H1 (cell line): ENCODE results near the gene ZBTB25. TPM values are rescaled to one million over a fixed set of nuclear protein-coding genes. Genes with fewer than 3 reads are reported as not detected.

Experiments
- CTCF ChIA-PET: fragments of 300-600 bp; sonication (Branson Sonifier 250); formaldehyde crosslinking; loops from one replicate; lab custom pipeline; 2021; ENCODE audit not compliant: partially characterized antibody; lab: Charles Lee
- POLR2A ChIA-PET: fragments of 300-600 bp; sonication (Branson Sonifier 250); formaldehyde crosslinking; loops from one replicate; lab custom pipeline; 2021; ENCODE audit warnings: inconsistent platforms; ENCODE audit not compliant: partially characterized antibody; lab: Charles Lee
- DNase-seq, 2 experiments: peaks; one replicate each; pipeline versions ENCODE4 v3.0.0 to v3.0.0-alpha.2; 2010 to 2022; ENCODE audit warnings: low spot score in 2 of 2, low read depth in 1 of 2, mixed read lengths in 1 of 2
- FAIRE-seq: peaks from 2 replicates; lab custom pipeline; 2011; peaks lifted over from hg19 to GRCh38; lab: Jason Lieb, UNC
- H2AFZ ChIP-seq: 2 replicates; pipeline ENCODE4 v1.8.1; 2012; ENCODE audit warnings: low read length, inconsistent platforms
- H2AK5ac ChIP-seq: 2 replicates; pipeline ENCODE4 v1.6.1; 2013; ENCODE audit warnings: low read depth, low read length
- H2BK120ac ChIP-seq: replicated peaks from 2 replicates; pipeline ENCODE3; 2013; ENCODE audit warnings: low read depth, low read length, inconsistent platforms
- H2BK12ac ChIP-seq: 2 replicates; pipeline ENCODE4 v1.6.1; 2013; ENCODE audit warnings: low read depth, low read length
- H2BK15ac ChIP-seq: 2 replicates; pipeline ENCODE4 v1.6.1; 2013; ENCODE audit warnings: low read length
- H2BK20ac ChIP-seq: 2 replicates; pipeline ENCODE4 v1.6.1; 2013; ENCODE audit warnings: low read length
- H2BK5ac ChIP-seq: 2 replicates; pipeline ENCODE4 v1.6.1; 2013; ENCODE audit warnings: low read depth, low read length
- H3K14ac ChIP-seq: 2 replicates; pipeline ENCODE4 v1.6.1; 2013; ENCODE audit warnings: inconsistent platforms; ENCODE audit not compliant: insufficient read length
- H3K18ac ChIP-seq: 2 replicates; pipeline ENCODE4 v1.6.1; 2013; ENCODE audit warnings: low read length; ENCODE audit errors: extremely low read depth
- H3K23ac ChIP-seq: 2 replicates; pipeline ENCODE4 v1.6.1; 2013; ENCODE audit warnings: inconsistent platforms; ENCODE audit not compliant: insufficient read length
- H3K23me2 ChIP-seq: 2 replicates; pipeline ENCODE4 v1.6.1; 2013; ENCODE audit warnings: low read depth, low read length
- H3K27ac ChIP-seq: 2 replicates; pipeline ENCODE4 v1.6.1; 2011; ENCODE audit warnings: low read depth, low read length, inconsistent platforms
- H3K27me3 ChIP-seq, 4 experiments: replicated peaks in 1 of 4; 1 replicate in 1 of 4; 2 replicates in 3 of 4; pipeline versions ENCODE4 v1.6.1 to v1.8.1; 2011 to 2013; ENCODE audit warnings: low read length in 3 of 4, mild to moderate bottlenecking in 3 of 4, inconsistent platforms in 2 of 4, mixed read lengths in 2 of 4, moderate library complexity in 1 of 4; ENCODE audit not compliant: control insufficient read depth in 3 of 4, insufficient read depth in 3 of 4; ENCODE audit errors: extremely low read depth in 1 of 4
- H3K36me3 ChIP-seq, 4 experiments: 2 replicates each; pipeline versions ENCODE4 v1.6.1 to v1.8.1; 2011 to 2013; ENCODE audit warnings: mild to moderate bottlenecking in 4 of 4, low read length in 3 of 4, moderate library complexity in 2 of 4, control low read depth in 1 of 4, inconsistent platforms in 1 of 4; ENCODE audit not compliant: insufficient read depth in 4 of 4, control insufficient read depth in 2 of 4
- H3K4ac ChIP-seq: replicated peaks from 2 replicates; pipeline ENCODE3; 2013; ENCODE audit warnings: low read length, low read depth, mixed read lengths, inconsistent platforms; ENCODE audit not compliant: insufficient read length
- H3K4me1 ChIP-seq, 4 experiments: replicated peaks in 1 of 4; 1 replicate in 1 of 4; 2 replicates in 3 of 4; pipeline versions ENCODE4 v1.6.1 to v1.8.1; 2011 to 2013; ENCODE audit warnings: low read length in 3 of 4, inconsistent platforms in 2 of 4, mixed read lengths in 1 of 4; ENCODE audit not compliant: insufficient read depth in 4 of 4, control insufficient read depth in 3 of 4
- H3K4me2 ChIP-seq, 2 experiments: 2 replicates each; pipeline versions ENCODE4 v1.6.1 to v1.8.1; 2011 to 2013; ENCODE audit warnings: low read depth in 2 of 2, low read length in 2 of 2, control low read depth in 1 of 2, inconsistent platforms in 1 of 2, mild to moderate bottlenecking in 1 of 2; ENCODE audit not compliant: insufficient read depth in 1 of 2
- H3K4me3 ChIP-seq, 4 experiments: fragments of 200-600, 300-600 bp in 1 of 4; sonication (generic), shearing (Covaris generic), sonication (Bioruptor Twin) in 1 of 4; 2 replicates each; pipeline versions ENCODE4 v1.5.1 to v1.8.1; 2011 to 2016; ENCODE audit warnings: low read length in 4 of 4, low read depth in 3 of 4, control low read depth in 2 of 4, inconsistent platforms in 2 of 4, mild to moderate bottlenecking in 2 of 4, mixed read lengths in 1 of 4, moderate library complexity in 1 of 4; ENCODE audit not compliant: insufficient read depth in 2 of 4; ENCODE audit errors: extremely low read depth in 1 of 4
- H3K56ac ChIP-seq: replicated peaks from 2 replicates; pipeline ENCODE3; 2013; ENCODE audit warnings: low read depth, mild to moderate bottlenecking, mixed read lengths, low read length, inconsistent platforms; ENCODE audit not compliant: insufficient read length
- H3K79me1 ChIP-seq: 2 replicates; pipeline ENCODE4 v1.6.1; 2013; ENCODE audit warnings: low read depth, low read length, control low read depth
- H3K79me2 ChIP-seq, 2 experiments: 2 replicates each; pipeline versions ENCODE4 v1.6.1 to v1.8.1; 2012 to 2013; ENCODE audit warnings: low read length in 2 of 2, mild to moderate bottlenecking in 2 of 2, inconsistent platforms in 1 of 2; ENCODE audit not compliant: insufficient read depth in 2 of 2, control insufficient read depth in 1 of 2
- H3K9ac ChIP-seq, 4 experiments: replicated peaks in 1 of 4; 1 replicate in 1 of 4; 2 replicates in 3 of 4; pipeline versions ENCODE4 v1.6.1 to v1.8.1; 2011 to 2013; ENCODE audit warnings: low read depth in 3 of 4, low read length in 3 of 4, control low read depth in 2 of 4, mild to moderate bottlenecking in 2 of 4, moderate library complexity in 2 of 4, inconsistent platforms in 1 of 4; ENCODE audit errors: extremely low read depth in 1 of 4
- H3K9me3 ChIP-seq, 2 experiments: 2 replicates each; pipeline versions ENCODE4 v1.6.1 to v1.8.1; 2012 to 2013; ENCODE audit warnings: mild to moderate bottlenecking in 2 of 2, moderate library complexity in 2 of 2, control low read depth in 1 of 2, inconsistent platforms in 1 of 2, low read depth in 1 of 2, low read length in 1 of 2, mixed read lengths in 1 of 2; ENCODE audit not compliant: insufficient read depth in 2 of 2
- H4K20me1 ChIP-seq, 2 experiments: replicated peaks in 1 of 2; 2 replicates each; pipeline versions ENCODE3 to v1.8.1; 2011 to 2013; ENCODE audit warnings: inconsistent platforms in 2 of 2, low read length in 2 of 2, mild to moderate bottlenecking in 1 of 2; ENCODE audit not compliant: insufficient read depth in 2 of 2, control insufficient read depth in 1 of 2
- H4K5ac ChIP-seq: 2 replicates; pipeline ENCODE4 v1.6.1; 2013; ENCODE audit warnings: low read length, low read depth, mixed read lengths, inconsistent platforms; ENCODE audit not compliant: insufficient read length
- H4K8ac ChIP-seq: 2 replicates; pipeline ENCODE4 v1.8.0; 2013; ENCODE audit warnings: mild to moderate bottlenecking, moderate library complexity, low read length, inconsistent platforms; ENCODE audit not compliant: insufficient read depth; ENCODE audit errors: extremely low read depth
- H4K91ac ChIP-seq: replicated peaks from 2 replicates; pipeline ENCODE3; 2013; ENCODE audit warnings: low read length, mixed read lengths, inconsistent platforms; ENCODE audit not compliant: insufficient read length
- GABPA ChIP-seq: IDR thresholded peaks from 2 replicates; pipeline ENCODE4 v1.6.1; 2011; ENCODE audit warnings: mild to moderate bottlenecking, low read length, moderate library complexity, borderline replicate concordance; ENCODE audit not compliant: insufficient read depth
- SIN3A ChIP-seq, 2 experiments: IDR thresholded peaks in 1 of 2; conservative IDR thresholded peaks in 1 of 2; 2 replicates each; pipeline ENCODE4 v1.6.1; 2011 to 2012; ENCODE audit warnings: low read length in 2 of 2, improper control_type of control experiment in 1 of 2, low read depth in 1 of 2, mild to moderate bottlenecking in 1 of 2
- TAF7 ChIP-seq: optimal IDR thresholded peaks from 2 replicates; pipeline ENCODE3; 2011; ENCODE audit warnings: low read depth, mild to moderate bottlenecking, inconsistent platforms, low read length, moderate library complexity, borderline replicate concordance
- WGBS, 2 experiments: shearing (Covaris generic) in 1 of 2; methylation state at CpG; one replicate each; pipeline versions ENCODE4 v1.1.6 to v1.1.7; 2013 to 2015; ENCODE audit warnings: low lambda C conversion rate in 2 of 2, mixed read lengths in 2 of 2, inconsistent platforms in 1 of 2, low coverage in 1 of 2, missing lambda C conversion rate in 1 of 2; ENCODE audit not compliant: insufficient replicate concordance in 2 of 2, insufficient coverage in 1 of 2, insufficient read length in 1 of 2; ENCODE audit errors: extremely low coverage in 1 of 2, missing lambda C conversion rate in 1 of 2; 5-methylcytosine and 5-hydroxymethylcytosine counted together
- polyA plus RNA-seq, 7 experiments: library from polyadenylated mRNA; depleted of rRNA in 3 of 7; stranded (reverse) in 5 of 7; unstranded in 2 of 7; fragments of >200 nt in 5 of 7; fragments of 200-250 nt in 2 of 7; gene quantifications; 1 replicate in 5 of 7; 2 replicates in 1 of 7; 4 replicates in 1 of 7; pipeline versions ENCODE4 v1.2.1 to v1.2.3, GENCODE V29; 2011 to 2013; ENCODE audit warnings: missing spikeins in 2 of 7, mixed read lengths in 2 of 7
- total RNA-seq: library from RNA; stranded (reverse); fragmentation: NEBNext Ultra II Directional; extraction: Animal tissue kit (Norgen Biotek cat#: 25700); gene quantifications from 2 replicates; pipeline ENCODE4 v1.2.1, GENCODE V29; 2021

Gene ZBTB25
- total and polyA plus RNA-seq, 2 of the 8 experiments (the other 6 are each of a cell fraction or from before 2014, with no cell fraction given), result 5.4 to 11.4 TPM

DNA sequence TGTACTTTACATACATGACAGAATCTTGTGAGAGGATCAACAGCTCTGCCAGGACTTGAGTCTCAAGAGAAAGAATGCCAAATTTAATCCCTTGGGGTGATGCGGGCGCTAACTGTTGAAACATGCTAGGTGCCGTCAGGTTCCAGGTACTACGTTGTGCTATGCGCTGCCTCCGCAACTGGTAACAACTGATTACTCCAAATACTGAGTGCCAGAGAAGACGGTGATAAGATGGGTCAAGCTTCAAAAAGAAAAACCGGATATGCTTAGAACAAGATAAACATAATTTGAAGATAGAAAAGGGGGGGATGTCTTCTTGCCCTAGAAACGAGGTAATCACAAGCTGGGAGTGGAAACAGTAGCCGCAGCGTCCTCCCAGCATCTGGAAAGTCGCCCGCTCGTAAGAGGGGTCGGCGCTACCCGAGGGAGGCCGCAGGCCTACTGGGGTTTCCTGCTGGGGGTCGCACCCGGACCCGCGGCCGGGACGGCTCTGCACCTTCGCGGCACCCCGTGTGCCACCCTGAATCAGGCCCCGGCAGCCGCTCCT, 678 bp downstream of the ZBTB25 start:
- Histone ChIP-seq H3K4me1 (peaks cover 2 to 10% (median 8%) of the 10 kb centered on the region in 4 experiments; a peak in 4 of 7 replicates), H3K79me2 (peaks cover 11 to 63% of the 10 kb centered on the region in 2 experiments; a peak in 3 of 4 replicates), H3K4ac (peak overlapping the region; percentile 80), H3K4me2 (peak overlapping the region; percentile 97), H4K5ac (peak overlapping the region; percentile 91), H3K14ac (peak overlapping the region; percentile 70), H3K23me2 (peaks cover 19% of the 10 kb centered on the region), H2AFZ (peak overlapping the region; percentile 21; the same call in 1 of the 2 replicates), H2BK120ac (peak overlapping the region; percentile 73), H3K27ac (peak overlapping the region; percentile 96), H3K9me3 (no peaks in the 10 kb centered on the region), H3K79me1 (peaks cover 6% of the 10 kb centered on the region), H2BK15ac (no peak overlapping the region), H3K4me3 (peak overlapping the region; percentile 68 to 93 (median 78)), H3K18ac (no peak overlapping the region; the same call in 1 of the 2 replicates), H2BK12ac (peak overlapping the region; percentile 3), H4K20me1 (peaks cover 3 to 6% of the 10 kb centered on the region in 2 experiments), H3K23ac (no peak overlapping the region), H2BK5ac (peak overlapping the region; percentile 96), H3K36me3 (no peaks in the 10 kb centered on the region; a peak in 1 of 8 replicates), H2BK20ac (no peak overlapping the region), H3K27me3 (no peaks in the 10 kb centered on the region), H3K56ac (peak overlapping the region; percentile 81), H2AK5ac (no peak overlapping the region), H4K91ac (peak overlapping the region; percentile 34), H3K9ac (peak overlapping the region; percentile 75 to 96 (median 96)), H4K8ac (peak overlapping the region; percentile 99; the same call in 1 of the 2 replicates)
- ChIA-PET CTCF (interaction anchor here (0.6 to 1.7 kb wide), 8 partner anchors 9 to 268 kb away, joined by 3 to 4 read pairs (median 3); no protein-coding TSS in a partner anchor), POLR2A (interaction anchor here (0.7 to 4.4 kb wide), 11 partner anchors 8 to 206 kb away, joined by 3 to 52 read pairs (median 3); partner anchors contain the start of genes AKAP5 and HSPA2)
- no peak for DNase-seq
- WGBS, 2 experiments, result 10% methylated on average over 29 of the region's 29 CpGs; no CpG with 5 or more reads in 1 of the 2 experiments
- no peak for FAIRE-seq
- TF ChIP-seq GABPA (0 out of 2 replicates have a peak, but pooled peaks have one; percentile 8), TAF7 (no peak), SIN3A (conservative IDR thresholded peaks at IDR 0.05 in 1 of 2, IDR thresholded peaks at IDR 0.05 in 1 of 2; ENCODE audit: low read depth in 1 of 2, low read length in 2 of 2) (peak in 1 of 2 experiments; percentile 44; a peak in 1 of 4 replicates)
